Osteoblast (primary cell): Measurements from ENCODE around the gene EPN3. TPM values are rescaled to one million over a fixed set of nuclear protein-coding genes. Genes with fewer than 3 reads are reported as not detected.

Source experiments
- DNase-seq: peaks from one replicate; pipeline ENCODE4 v3.0.0; 2011; ENCODE audit warnings: low spot score, mixed read lengths; ENCODE audit not compliant: insufficient read length; ENCODE audit errors: missing footprints
- H2AFZ ChIP-seq: 2 replicates; pipeline ENCODE4 v1.6.0; 2011; ENCODE audit warnings: mild to moderate bottlenecking, low read length
- H3K27ac ChIP-seq: 2 replicates; pipeline ENCODE4 v1.5.1; 2011; ENCODE audit warnings: mild to moderate bottlenecking, low read depth, low read length, moderate library complexity
- H3K27me3 ChIP-seq: 2 replicates; pipeline ENCODE4 v1.6.0; 2012; ENCODE audit warnings: mild to moderate bottlenecking, control low read depth, inconsistent platforms, low read length, moderate library complexity; ENCODE audit not compliant: insufficient read depth
- H3K36me3 ChIP-seq: 2 replicates; pipeline ENCODE4 v1.5.1; 2011; ENCODE audit warnings: mild to moderate bottlenecking, low read length, control low read depth, moderate library complexity; ENCODE audit not compliant: insufficient read depth
- H3K4me1 ChIP-seq: 2 replicates; pipeline ENCODE4 v1.5.1; 2011; ENCODE audit warnings: mild to moderate bottlenecking, low read length, control low read depth, moderate library complexity; ENCODE audit not compliant: insufficient read depth
- H3K4me2 ChIP-seq: 2 replicates; pipeline ENCODE4 v1.6.0; 2011; ENCODE audit warnings: mild to moderate bottlenecking, low read length; ENCODE audit not compliant: insufficient read depth
- H3K4me3 ChIP-seq: fragments of 200-600 bp; sonication (generic); 3 replicates; pipeline ENCODE4 v1.5.1; 2012; ENCODE audit warnings: mild to moderate bottlenecking, low read length, inconsistent platforms; ENCODE audit not compliant: insufficient read depth
- H3K79me2 ChIP-seq: 2 replicates; pipeline ENCODE4 v1.6.0; 2012; ENCODE audit warnings: mild to moderate bottlenecking, low read length, control low read depth, inconsistent platforms; ENCODE audit not compliant: insufficient read depth
- H3K9me3 ChIP-seq: 2 replicates; pipeline ENCODE4 v1.5.1; 2011; ENCODE audit warnings: low read depth, low read length, control low read depth
- H4K20me1 ChIP-seq: 2 replicates; pipeline ENCODE4 v1.6.0; 2012; ENCODE audit warnings: mild to moderate bottlenecking, low read length, control low read depth; ENCODE audit not compliant: insufficient read depth
- CTCF ChIP-seq: IDR thresholded peaks from 2 replicates; pipeline ENCODE4 v1.5.1; 2011; ENCODE audit warnings: mild to moderate bottlenecking, low read depth, low read length, moderate library complexity; ENCODE audit errors: extremely low read depth
- total RNA-seq: library from RNA; depleted of rRNA; stranded (reverse); fragments of >200 nt; gene quantifications from 2 replicates; pipeline ENCODE4 v1.2.3, GENCODE V29; 2012

EPN3 gene
- total RNA-seq, 1 donor = not detected

DNA sequence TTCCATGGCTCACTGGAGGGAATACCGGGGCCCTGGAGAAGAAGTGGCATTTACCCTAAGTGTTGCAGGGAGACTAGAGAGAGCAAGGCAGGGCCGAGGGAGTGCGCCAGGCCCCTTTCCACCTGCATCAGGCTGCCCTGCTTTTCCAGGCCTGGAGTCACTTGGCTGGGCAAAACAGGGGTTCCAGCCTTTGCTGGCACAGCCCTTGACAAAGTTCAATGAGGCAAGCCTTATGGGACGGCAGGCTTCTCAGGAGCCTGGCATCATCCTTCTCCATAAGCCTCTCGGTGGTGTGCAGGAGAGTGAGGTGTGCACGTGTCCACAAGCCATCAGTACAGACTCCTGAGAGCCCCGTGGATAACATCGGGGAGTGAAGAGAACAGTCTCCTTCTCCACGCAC lies 55.0 kb downstream of the EPN3 start:
- Histone ChIP-seq H3K9me3 (no peaks in the 10 kb centered on the region), H3K36me3 (no peaks in the 10 kb centered on the region), H3K79me2 (no peaks in the 10 kb centered on the region), H3K4me3 (no peak overlapping the region), H2AFZ (no peak overlapping the region), H3K27ac (no peak overlapping the region), H3K4me2 (no peak overlapping the region), H3K27me3 (peaks cover 27% of the 10 kb centered on the region), H3K4me1 (no peaks in the 10 kb centered on the region), H4K20me1 (no peaks in the 10 kb centered on the region)
- DNase-seq = no peak
- no peak for TF ChIP-seq CTCF

- no peaks in the 10 kb centered on the region for H3K4me1 ChIP-seq
- H3K9me3 ChIP-seq = no peaks in the 10 kb centered on the region
- no peak for DNase-seq
- H3K27ac ChIP-seq = no peak overlapping the region
- no peak for TF ChIP-seq CTCF
- H2AFZ ChIP-seq = no peak overlapping the region
- H3K4me3 ChIP-seq = no peak overlapping the region
- no peaks in the 10 kb centered on the region for H3K36me3 ChIP-seq
- no peaks in the 10 kb centered on the region for H3K79me2 ChIP-seq
- H3K4me2 ChIP-seq = no peak overlapping the region
- peaks cover 21% of the 10 kb centered on the region for H3K27me3 ChIP-seq
- no peaks in the 10 kb centered on the region for H4K20me1 ChIP-seq
Observed at GRCh38 chr17:50588391-50589049, 56.0 kb downstream of the EPN3 start.

GRCh38 chr17:50589095-50589705 lies 56.7 kb downstream of the EPN3 start:
- Histone ChIP-seq H2AFZ (no peak overlapping the region), H3K4me3 (no peak overlapping the region), H3K4me2 (no peak overlapping the region), H3K4me1 (no peaks in the 10 kb centered on the region), H3K9me3 (no peaks in the 10 kb centered on the region), H3K79me2 (no peaks in the 10 kb centered on the region), H3K27ac (no peak overlapping the region), H3K27me3 (peaks cover 19% of the 10 kb centered on the region), H4K20me1 (no peaks in the 10 kb centered on the region), H3K36me3 (no peaks in the 10 kb centered on the region)
- DNase-seq = no peak
- TF ChIP-seq CTCF = no peak

- H3K4me3 ChIP-seq = no peak overlapping the region
- TF ChIP-seq CTCF = no peak
Observed at GRCh38 chr17:50590946-50591737, 58.6 kb downstream of the EPN3 start.

More at GRCh38 chr17:50590946-50591737, 58.6 kb downstream of the EPN3 start:
- H3K9me3 ChIP-seq = no peaks in the 10 kb centered on the region
- no peak overlapping the region for H2AFZ ChIP-seq
- no peak overlapping the region for H3K4me2 ChIP-seq
- DNase-seq = no peak
- peaks cover 14% of the 10 kb centered on the region for H3K27me3 ChIP-seq
- no peaks in the 10 kb centered on the region for H4K20me1 ChIP-seq
- no peak overlapping the region for H3K27ac ChIP-seq
- no peaks in the 10 kb centered on the region for H3K4me1 ChIP-seq
- H3K36me3 ChIP-seq = no peaks in the 10 kb centered on the region
- no peaks in the 10 kb centered on the region for H3K79me2 ChIP-seq
